HUES48 (cell line): ENCODE results near the gene ZNHIT6.
A peak's percentile ranks its signal among the peaks of the same experiment; 100 is the strongest.

Experiments
- H3K27ac ChIP-seq: one replicate; pipeline ENCODE4 v1.7.0; 2013; ENCODE audit warnings: low read depth, low read length, inconsistent platforms
- H3K27me3 ChIP-seq: 2 replicates; pipeline ENCODE4 v1.6.1; 2013; ENCODE audit warnings: mild to moderate bottlenecking, low read length; ENCODE audit not compliant: control insufficient read depth, insufficient read depth
- H3K36me3 ChIP-seq: 2 replicates; pipeline ENCODE4 v1.6.1; 2013; ENCODE audit warnings: low read length; ENCODE audit not compliant: control insufficient read depth, insufficient read depth
- H3K4me1 ChIP-seq: 2 replicates; pipeline ENCODE4 v1.6.1; 2013; ENCODE audit warnings: mild to moderate bottlenecking, low read length; ENCODE audit not compliant: control insufficient read depth, insufficient read depth
- H3K4me3 ChIP-seq: 2 replicates; pipeline ENCODE4 v1.5.1; 2013; ENCODE audit warnings: mild to moderate bottlenecking, low read depth, low read length
- H3K9ac ChIP-seq: 2 replicates; pipeline ENCODE4 v1.6.1; 2013; ENCODE audit warnings: mild to moderate bottlenecking, low read depth, low read length, moderate library complexity
- H3K9me3 ChIP-seq: 2 replicates; pipeline ENCODE4 v1.6.1; 2013; ENCODE audit warnings: low read length; ENCODE audit not compliant: control insufficient read depth, insufficient read depth

Gene ZNHIT6

GRCh38 chr1:85705940-85706339 lies 2.3 kb downstream of the ZNHIT6 start:
- Histone ChIP-seq H3K36me3 (peaks cover 53% of the 10 kb centered on the region), H3K9me3 (no peaks in the 10 kb centered on the region), H3K27me3 (no peaks in the 10 kb centered on the region), H3K4me3 (peak overlapping the region; percentile 74; the same call in 1 of the 2 replicates), H3K27ac (no peak overlapping the region), H3K9ac (no peak overlapping the region), H3K4me1 (peaks cover 16% of the 10 kb centered on the region)

DNA sequence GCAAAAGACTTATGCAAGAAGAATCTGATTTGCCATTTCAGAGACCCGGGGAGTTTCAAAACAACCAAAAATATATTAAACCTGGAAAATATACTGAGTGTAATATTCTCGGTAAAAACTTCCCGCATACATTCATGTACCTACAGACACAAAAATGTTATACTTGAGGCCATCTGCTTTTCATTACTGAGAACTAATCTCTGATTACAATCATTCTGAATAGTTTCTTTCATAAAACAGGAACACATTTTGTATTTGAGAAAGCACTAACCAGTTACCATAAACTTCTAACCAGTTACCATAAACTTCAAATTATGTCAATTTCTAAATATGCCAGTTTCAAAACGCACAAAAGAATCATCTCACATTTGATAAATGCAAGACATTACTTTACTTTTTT lies 7.8 kb downstream of the ZNHIT6 start:
- no peaks in the 10 kb centered on the region for H3K27me3 ChIP-seq
- H3K27ac ChIP-seq = no peak overlapping the region
- H3K4me1 ChIP-seq = no peaks in the 10 kb centered on the region
- H3K36me3 ChIP-seq = peaks cover 64% of the 10 kb centered on the region
- H3K9ac ChIP-seq = no peak overlapping the region
- H3K9me3 ChIP-seq = no peaks in the 10 kb centered on the region
- H3K4me3 ChIP-seq = no peak overlapping the region

DNA sequence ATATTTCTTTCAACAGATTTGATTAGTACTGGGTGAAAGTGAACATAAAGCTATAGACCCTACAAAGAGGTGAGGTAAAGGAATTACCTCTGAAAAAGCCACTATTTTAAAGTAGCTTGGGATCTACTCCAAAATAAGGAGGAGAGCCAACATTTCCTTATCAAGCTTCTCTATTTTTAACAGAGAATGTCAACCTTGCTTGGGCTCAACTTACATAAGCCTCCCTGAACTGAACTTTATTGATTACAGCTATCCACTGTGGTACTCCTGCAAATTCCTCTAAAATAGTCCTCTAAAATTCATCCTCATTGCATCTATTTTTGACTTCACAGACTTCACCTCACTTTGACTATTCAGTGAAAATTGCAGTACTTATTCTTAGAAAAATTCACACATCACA lies 10.3 kb downstream of the ZNHIT6 start:
- H3K36me3 ChIP-seq = peaks cover 41% of the 10 kb centered on the region
- H3K4me1 ChIP-seq = no peaks in the 10 kb centered on the region
- no peak overlapping the region for H3K9ac ChIP-seq
- no peaks in the 10 kb centered on the region for H3K27me3 ChIP-seq
- no peak overlapping the region for H3K4me3 ChIP-seq
- H3K9me3 ChIP-seq = no peaks in the 10 kb centered on the region
- H3K27ac ChIP-seq = no peak overlapping the region

- Histone ChIP-seq H3K9ac (no peak overlapping the region), H3K27me3 (no peaks in the 10 kb centered on the region), H3K9me3 (no peaks in the 10 kb centered on the region), H3K4me3 (no peak overlapping the region), H3K4me1 (no peaks in the 10 kb centered on the region), H3K27ac (no peak overlapping the region), H3K36me3 (peaks cover 17% of the 10 kb centered on the region)
Measured at GRCh38 chr1:85692730-85693314, 15.4 kb downstream of the ZNHIT6 start.

DNA sequence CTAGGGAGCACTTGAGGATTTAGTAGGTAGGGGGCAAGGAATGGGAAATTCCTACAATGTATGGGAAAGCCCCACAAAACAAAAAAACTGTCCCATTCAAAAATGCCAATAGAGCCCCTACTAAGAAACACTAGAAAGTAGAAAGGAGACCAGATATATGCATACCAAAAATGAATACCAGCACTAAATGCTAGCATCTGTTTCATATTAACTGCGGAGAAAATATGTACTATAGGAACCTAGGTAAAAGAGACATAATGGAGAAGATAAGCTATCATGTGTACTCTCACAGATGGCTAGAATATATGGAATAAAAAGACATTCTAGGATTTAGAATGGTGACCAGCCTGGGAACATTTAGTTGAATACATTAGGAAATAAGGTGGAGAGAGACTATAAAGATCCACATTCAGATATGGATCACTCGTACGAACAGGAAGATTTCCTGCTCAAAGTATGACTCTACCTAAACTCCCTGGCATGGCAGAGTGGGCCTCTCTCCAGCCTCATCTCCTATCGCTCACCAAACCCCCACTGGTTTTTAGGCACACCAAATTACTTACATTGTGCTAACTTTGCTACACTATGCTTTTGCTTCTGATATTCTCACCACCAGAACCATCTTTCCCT lies 18.3 kb downstream of the ZNHIT6 start:
- no peaks in the 10 kb centered on the region for H3K9me3 ChIP-seq
- H3K27me3 ChIP-seq = no peaks in the 10 kb centered on the region
- H3K4me3 ChIP-seq = no peak overlapping the region
- no peak overlapping the region for H3K9ac ChIP-seq
- H3K36me3 ChIP-seq = peaks cover 26% of the 10 kb centered on the region
- H3K27ac ChIP-seq = no peak overlapping the region
- H3K4me1 ChIP-seq = no peaks in the 10 kb centered on the region

DNA sequence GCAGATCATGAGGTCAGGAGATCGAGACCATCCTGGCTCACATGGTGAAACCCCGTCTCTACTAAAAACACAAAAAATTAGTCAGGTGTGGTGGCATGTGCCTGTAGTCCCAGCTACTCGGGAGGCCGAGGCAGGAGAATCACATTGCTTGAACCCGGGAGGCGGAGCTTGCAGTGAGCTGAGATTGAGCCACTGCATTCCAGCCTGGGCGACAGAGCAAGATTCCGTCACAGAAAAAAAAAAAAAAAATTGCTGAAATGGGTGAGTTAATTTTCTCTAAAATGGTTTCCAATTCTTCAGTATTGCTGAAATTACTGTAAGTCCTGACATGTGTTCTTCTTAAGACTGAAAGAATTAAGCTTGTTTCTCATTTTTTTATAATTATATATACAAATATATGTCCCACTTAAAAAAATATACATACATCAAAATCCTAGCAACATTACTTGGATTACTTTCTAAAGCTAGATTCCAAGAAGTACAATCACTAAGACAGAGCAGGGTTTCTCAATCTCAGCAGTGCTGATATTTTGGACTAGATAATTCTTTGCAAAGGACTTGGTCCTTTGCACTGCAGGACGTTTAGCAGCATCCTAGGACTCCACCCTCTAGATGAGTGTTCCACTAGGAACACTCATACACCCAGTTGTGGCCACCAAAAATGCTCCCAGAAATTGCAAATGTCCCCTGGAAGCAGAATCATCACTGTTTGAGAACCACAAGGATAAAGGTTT lies 24.8 kb downstream of the ZNHIT6 start:
- Histone ChIP-seq H3K36me3 (peaks cover 30% of the 10 kb centered on the region), H3K9me3 (no peaks in the 10 kb centered on the region), H3K27me3 (no peaks in the 10 kb centered on the region), H3K9ac (no peak overlapping the region), H3K27ac (no peak overlapping the region), H3K4me3 (no peak overlapping the region), H3K4me1 (no peaks in the 10 kb centered on the region)

DNA sequence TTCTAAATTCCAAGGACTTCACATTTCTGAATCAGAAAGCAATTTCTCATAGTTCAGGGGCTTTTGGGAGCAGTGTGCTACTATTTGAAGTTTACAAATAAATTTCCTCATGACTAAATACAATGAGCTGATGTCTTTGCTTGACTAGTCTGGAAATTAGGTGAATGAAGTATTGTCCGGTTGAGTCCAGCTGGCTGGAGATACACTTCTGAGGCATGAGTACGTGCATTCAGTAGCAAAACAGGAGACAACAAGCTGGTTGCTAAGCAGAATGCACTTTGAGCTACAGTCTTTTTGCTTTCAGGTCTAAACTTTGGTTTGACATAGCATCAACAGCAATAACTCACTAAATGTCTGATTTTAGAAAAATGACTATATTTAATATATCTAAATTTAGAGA lies 27.1 kb downstream of the ZNHIT6 start:
- Histone ChIP-seq H3K36me3 (peaks cover 42% of the 10 kb centered on the region), H3K4me1 (no peaks in the 10 kb centered on the region), H3K27me3 (no peaks in the 10 kb centered on the region), H3K4me3 (no peak overlapping the region), H3K9me3 (no peaks in the 10 kb centered on the region), H3K27ac (no peak overlapping the region), H3K9ac (no peak overlapping the region)

DNA sequence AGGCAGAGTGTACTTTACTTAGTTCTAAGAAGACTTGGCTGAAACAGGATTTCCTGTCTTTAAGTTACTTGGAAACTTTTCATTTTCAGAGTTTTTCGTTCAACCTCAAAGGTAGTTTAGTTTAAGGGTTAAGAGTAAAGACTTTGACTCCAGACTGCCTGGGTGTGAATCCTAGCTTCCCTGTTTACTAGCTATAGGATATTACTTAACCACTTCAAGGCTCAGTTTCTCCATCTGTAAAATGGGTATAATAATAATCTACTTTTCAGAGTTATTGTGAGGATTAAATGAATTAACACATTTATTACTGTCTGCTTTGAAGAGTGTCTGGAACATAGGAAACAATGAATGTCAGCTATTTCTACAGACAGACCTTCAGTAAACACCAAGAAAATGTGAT lies 30.0 kb downstream of the ZNHIT6 start:
- H3K9me3 ChIP-seq = no peaks in the 10 kb centered on the region
- no peaks in the 10 kb centered on the region for H3K4me1 ChIP-seq
- H3K27ac ChIP-seq = no peak overlapping the region
- H3K4me3 ChIP-seq = no peak overlapping the region
- no peak overlapping the region for H3K9ac ChIP-seq
- H3K36me3 ChIP-seq = peaks cover 61% of the 10 kb centered on the region
- H3K27me3 ChIP-seq = no peaks in the 10 kb centered on the region

DNA sequence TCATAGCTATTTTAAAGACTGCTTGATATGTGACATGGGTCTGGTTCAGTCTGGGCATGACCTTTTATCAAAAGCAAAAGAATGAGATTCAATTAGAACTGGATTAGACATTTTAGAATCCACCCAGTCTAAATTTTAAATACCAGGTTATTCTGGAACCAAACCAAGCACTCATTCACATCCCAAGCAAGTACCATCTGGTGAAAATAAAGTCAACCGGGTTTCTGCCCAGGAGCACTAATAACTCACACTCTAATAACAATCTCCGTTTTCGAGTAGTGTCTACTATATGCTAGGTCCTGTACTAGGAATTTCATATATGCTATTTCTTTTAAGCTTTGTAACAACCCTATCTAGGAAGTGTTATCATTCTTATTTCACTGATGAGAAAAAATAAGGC lies 30.6 kb downstream of the ZNHIT6 start:
- H3K9ac ChIP-seq = no peak overlapping the region
- no peaks in the 10 kb centered on the region for H3K4me1 ChIP-seq
- H3K27ac ChIP-seq = no peak overlapping the region
- H3K4me3 ChIP-seq = no peak overlapping the region
- H3K36me3 ChIP-seq = peaks cover 66% of the 10 kb centered on the region
- no peaks in the 10 kb centered on the region for H3K9me3 ChIP-seq
- H3K27me3 ChIP-seq = no peaks in the 10 kb centered on the region

- H3K36me3 ChIP-seq = peaks cover 37% of the 10 kb centered on the region
Measured at GRCh38 chr1:85672031-85672660, 36.1 kb downstream of the ZNHIT6 start.

DNA sequence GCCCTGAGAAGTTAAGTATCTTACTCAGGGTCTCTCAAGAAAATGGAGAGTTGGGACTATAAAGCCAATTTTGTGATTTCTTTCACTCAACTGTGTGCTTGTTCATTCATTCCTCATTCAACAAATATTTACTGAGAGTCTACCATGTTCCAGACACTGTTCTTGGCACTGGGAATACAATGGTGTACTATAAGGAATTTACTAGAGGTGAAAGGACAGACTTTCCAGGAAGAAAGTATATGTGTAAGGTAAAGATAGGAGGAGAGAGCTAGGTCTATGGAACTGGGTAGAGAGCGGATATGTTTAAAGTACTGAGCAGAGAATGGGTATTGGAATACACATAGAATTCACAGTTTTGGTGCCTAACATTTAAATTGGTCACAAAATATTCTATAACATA lies 42.3 kb downstream of the ZNHIT6 start:
- H3K4me3 ChIP-seq = no peak overlapping the region
- peaks cover 7% of the 10 kb centered on the region for H3K36me3 ChIP-seq
- peaks cover 14% of the 10 kb centered on the region for H3K4me1 ChIP-seq

More at GRCh38 chr1:85672031-85672660, 36.1 kb downstream of the ZNHIT6 start:
- Histone ChIP-seq H3K9ac (no peak overlapping the region), H3K27ac (no peak overlapping the region), H3K4me3 (no peak overlapping the region), H3K9me3 (no peaks in the 10 kb centered on the region), H3K27me3 (no peaks in the 10 kb centered on the region), H3K4me1 (peaks cover 14% of the 10 kb centered on the region)

More for the DNA sequence above, 42.3 kb downstream of the ZNHIT6 start:
- Histone ChIP-seq H3K9ac (no peak overlapping the region), H3K27ac (no peak overlapping the region), H3K27me3 (no peaks in the 10 kb centered on the region), H3K9me3 (no peaks in the 10 kb centered on the region)
